Caco-2 (cell line): ENCODE results near the gene ABHD12. TPM values are rescaled to one million over a fixed set of nuclear protein-coding genes. Genes with fewer than 3 reads are reported as not detected.
A peak's percentile ranks its signal among the peaks of the same experiment; 100 is the strongest.

Experiments used
- BruUV-seq: library from RNA; stranded (reverse); fragments of 400-500 nt; replicated peaks from 2 replicates; lab custom pipeline; 2021; lab: Mats Ljungman, UMichigan
- CTCF ChIA-PET: fragments of 300-600 bp; sonication (Branson Sonifier 250); formaldehyde crosslinking; loops from one replicate; lab custom pipeline; 2022; ENCODE audit warnings: antibody characterized with exemption; lab: Charles Lee
- POLR2A ChIA-PET: fragments of 300-600 bp; sonication (Branson Sonifier 250); formaldehyde crosslinking; loops from one replicate; lab custom pipeline; 2022; ENCODE audit warnings: antibody characterized with exemption; lab: Charles Lee
- DNase-seq, 2 experiments: peaks; one replicate each; pipeline versions ENCODE4 v3.0.0 to v3.0.0-alpha.2; 2020 to 2022
- H3K27me3 ChIP-seq: replicated peaks from 2 replicates; pipeline ENCODE4 v1.6.0; 2011; ENCODE audit warnings: low read length; ENCODE audit not compliant: control insufficient read depth, insufficient read depth
- H3K36me3 ChIP-seq: 2 replicates; pipeline ENCODE4 v1.5.1; 2011; ENCODE audit warnings: low read length; ENCODE audit not compliant: control insufficient read depth, insufficient read depth
- H3K4me1 ChIP-seq: fragments of 250-450 bp; sonication (Bioruptor Pico); 2 replicates; pipeline ENCODE4 v1.5.1; 2020; ENCODE audit warnings: mild to moderate bottlenecking
- H3K4me3 ChIP-seq: 2 replicates; pipeline ENCODE4 v1.5.1; 2011; ENCODE audit warnings: low read depth, mild to moderate bottlenecking, control low read depth, low read length
- H3K9me3 ChIP-seq: fragments of 250-450 bp; sonication (Bioruptor Pico); 2 replicates; pipeline ENCODE4 v1.5.1; 2020; ENCODE audit warnings: mild to moderate bottlenecking, moderate library complexity
- H3K27ac Mint-ChIP-seq: one replicate; pipeline ENCODE4 v1.8.0; 2022; ENCODE audit warnings: mixed read lengths; ENCODE audit not compliant: unreplicated experiment
- H3K27me3 Mint-ChIP-seq: one replicate; pipeline ENCODE4 v1.8.0; 2022; ENCODE audit warnings: mixed read lengths; ENCODE audit not compliant: insufficient read depth, unreplicated experiment
- H3K36me3 Mint-ChIP-seq: one replicate; pipeline ENCODE4 v1.8.0; 2022; ENCODE audit warnings: mild to moderate bottlenecking, mixed read lengths; ENCODE audit not compliant: insufficient read depth, unreplicated experiment
- H3K4me1 Mint-ChIP-seq: one replicate; pipeline ENCODE4 v1.8.0; 2022; ENCODE audit warnings: low read depth, mixed read lengths; ENCODE audit not compliant: unreplicated experiment
- H3K4me3 Mint-ChIP-seq: one replicate; pipeline ENCODE4 v1.8.0; 2022; ENCODE audit warnings: mild to moderate bottlenecking, moderate library complexity, mixed read lengths; ENCODE audit not compliant: unreplicated experiment
- H3K9me3 Mint-ChIP-seq: one replicate; pipeline ENCODE4 v1.8.0; 2022; ENCODE audit warnings: mixed read lengths; ENCODE audit not compliant: unreplicated experiment
- CTCF ChIP-seq, 2 experiments: fragments of 200-600 bp in 1 of 2; IDR thresholded peaks; 1 replicate in 1 of 2; 2 replicates in 1 of 2; pipeline versions ENCODE4 v1.5.1 to v1.8.0; 2011 to 2022; ENCODE audit warnings: antibody characterized with exemption in 1 of 2, control low read depth in 1 of 2, inconsistent platforms in 1 of 2, low read depth in 1 of 2, low read length in 1 of 2, mild to moderate bottlenecking in 1 of 2, moderate library complexity in 1 of 2; ENCODE audit not compliant: insufficient read depth in 1 of 2, severe bottlenecking in 1 of 2, unreplicated experiment in 1 of 2
- intact Hi-C: fragments of 100-400 bp; cut with micrococcal nuclease; formaldehyde crosslinking; loops from one replicate; pipeline ENCODE4 v1.10.0; 2022; ENCODE audit not compliant: unreplicated experiment
- total RNA-seq: library from RNA; stranded (reverse); gene quantifications from 2 replicates; pipeline ENCODE4 v1.2.3, GENCODE V29; 2022

Gene ABHD12
- total RNA-seq, 1 experiment from 2014 or later, result 104 TPM

DNA sequence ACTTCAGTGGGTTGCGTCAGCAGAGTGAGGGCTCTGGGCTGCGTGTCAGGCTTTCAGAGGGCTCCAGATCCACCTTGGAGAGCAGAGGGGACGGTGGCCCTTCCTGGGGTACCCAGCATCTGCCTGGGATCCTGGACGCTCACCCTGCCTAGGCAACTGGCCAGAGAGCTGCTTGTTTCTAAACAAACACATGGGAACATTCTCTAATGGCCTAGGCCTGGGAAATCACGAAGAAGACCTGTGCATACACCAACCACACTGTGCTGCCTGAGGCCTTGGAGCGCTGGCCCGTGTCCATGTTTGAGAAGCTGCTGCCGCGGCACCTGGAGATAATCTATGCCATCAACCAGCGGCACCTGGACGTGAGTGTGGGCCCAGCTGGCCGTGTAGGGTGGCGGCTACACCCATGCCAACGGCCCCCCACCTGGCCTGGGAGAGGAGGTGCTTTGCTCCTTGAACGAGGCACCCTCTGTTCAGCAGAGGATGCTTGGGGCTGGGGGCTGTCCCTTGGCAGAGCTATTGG is 110.5 kb downstream of the ABHD12 start:
- Histone ChIP-seq H3K36me3 (no peaks in the 10 kb centered on the region; the same call in 1 of the 2 replicates), H3K9me3 (no peaks in the 10 kb centered on the region), H3K4me3 (no peak overlapping the region), H3K27me3 (no peaks in the 10 kb centered on the region), H3K4me1 (no peaks in the 10 kb centered on the region)
- no peaks in the 10 kb centered on the region for H3K4me1 Mint-ChIP-seq
- H3K9me3 Mint-ChIP-seq, result no peaks in the 10 kb centered on the region
- intact Hi-C loops, result no loop called here
- ChIA-PET CTCF (no interaction called here), POLR2A (no interaction called here)
- TF ChIP-seq CTCF (IDR thresholded peaks at IDR 0.05; ENCODE audit: insufficient read depth in 1 of 2, low read depth in 1 of 2, low read length in 1 of 2, severe bottlenecking in 1 of 2, unreplicated experiment in 1 of 2), result no peak
- DNase-seq, result peak in 1 of 2 experiments; percentile 28
- H3K27me3 Mint-ChIP-seq, result no peaks in the 10 kb centered on the region
- no TSS peak for BruUV-seq
- no peak overlapping the region for H3K4me3 Mint-ChIP-seq
- H3K27ac Mint-ChIP-seq, result no peak overlapping the region
- peaks cover 38% of the 10 kb centered on the region for H3K36me3 Mint-ChIP-seq

GRCh38 chr20:25279403-25279802 is 111.2 kb downstream of the ABHD12 start:
- intact Hi-C loops, result no loop called here
- Mint-ChIP-seq H3K4me3 (no peak overlapping the region), H3K36me3 (peaks cover 37% of the 10 kb centered on the region), H3K4me1 (no peaks in the 10 kb centered on the region), H3K27me3 (no peaks in the 10 kb centered on the region), H3K27ac (no peak overlapping the region), H3K9me3 (no peaks in the 10 kb centered on the region)
- no peaks in the 10 kb centered on the region for H3K27me3 ChIP-seq
- no peaks in the 10 kb centered on the region; the same call in 1 of the 2 replicates for H3K36me3 ChIP-seq
- TF ChIP-seq CTCF (IDR thresholded peaks at IDR 0.05; ENCODE audit: insufficient read depth in 1 of 2, low read depth in 1 of 2, low read length in 1 of 2, severe bottlenecking in 1 of 2, unreplicated experiment in 1 of 2), result no peak
- H3K4me3 ChIP-seq, result no peak overlapping the region
- POLR2A ChIA-PET, result no interaction called here
- H3K9me3 ChIP-seq, result no peaks in the 10 kb centered on the region
- BruUV-seq, result no TSS peak
- CTCF ChIA-PET, result no interaction called here
- no peak for DNase-seq
- no peaks in the 10 kb centered on the region for H3K4me1 ChIP-seq

- Mint-ChIP-seq H3K4me1 (no peaks in the 10 kb centered on the region), H3K36me3 (peaks cover 32% of the 10 kb centered on the region), H3K27me3 (no peaks in the 10 kb centered on the region), H3K4me3 (no peak overlapping the region), H3K27ac (no peak overlapping the region), H3K9me3 (no peaks in the 10 kb centered on the region)
- Histone ChIP-seq H3K36me3 (no peaks in the 10 kb centered on the region; the same call in 1 of the 2 replicates), H3K9me3 (no peaks in the 10 kb centered on the region), H3K27me3 (no peaks in the 10 kb centered on the region), H3K4me3 (no peak overlapping the region), H3K4me1 (no peaks in the 10 kb centered on the region)
- ChIA-PET POLR2A (no interaction called here), CTCF (no interaction called here)
- intact Hi-C loops, result no loop called here
- no peak for TF ChIP-seq CTCF (IDR thresholded peaks at IDR 0.05; ENCODE audit: insufficient read depth in 1 of 2, low read depth in 1 of 2, low read length in 1 of 2, severe bottlenecking in 1 of 2, unreplicated experiment in 1 of 2)
- no TSS peak for BruUV-seq
- peak in 1 of 2 experiments; percentile 29 for DNase-seq
Measured at GRCh38 chr20:25278636-25279361, 111.8 kb downstream of the ABHD12 start.
